ENCODE results near the gene ZCCHC18.
"Not testable (repeated sequence)": the region's sequence is repeated elsewhere in the genome, so short reads cannot be mapped to it uniquely, and the experiment has no call there.

- TF ChIP-seq CTCF (IDR thresholded peaks at IDR 0.05; ENCODE audit: extremely low read depth in 1 of 2, insufficient read depth in 1 of 2, low read depth in 1 of 2, low read length in 2 of 2); JUN (IDR thresholded peaks at IDR 0.05; ENCODE audit: borderline replicate concordance, insufficient read depth, insufficient read length, low read depth); POLR2A (IDR thresholded peaks at IDR 0.05; ENCODE audit: low read depth, low read length); POLR2AphosphoS5 (IDR thresholded peaks at IDR 0.05; ENCODE audit: insufficient read depth, low read depth, low read length); MAX (IDR thresholded peaks at IDR 0.05; ENCODE audit: insufficient read depth, insufficient read length); MYC (IDR thresholded peaks at IDR 0.05; ENCODE audit: low read depth, low read length); EZH2 (IDR thresholded peaks at IDR 0.05; ENCODE audit: borderline replicate concordance, low read depth, low read length, severe bottlenecking); FOS (IDR thresholded peaks at IDR 0.05; ENCODE audit: borderline replicate concordance, insufficient read depth, low read length): not testable (repeated sequence)
Observed at GRCh38 chrX:104077854-104078253, 34.5 kb upstream of the ZCCHC18 start.

All from endothelial cell of umbilical vein (primary cell).